ENCODE data around the gene RPS21. TPM values are rescaled to one million over a fixed set of nuclear protein-coding genes. Genes with fewer than 3 reads are reported as not detected.

RPS21 gene
- total RNA-seq, 4 donors from 2014 or later = 1,371 to 3,195 (median 1,826) TPM

DNA sequence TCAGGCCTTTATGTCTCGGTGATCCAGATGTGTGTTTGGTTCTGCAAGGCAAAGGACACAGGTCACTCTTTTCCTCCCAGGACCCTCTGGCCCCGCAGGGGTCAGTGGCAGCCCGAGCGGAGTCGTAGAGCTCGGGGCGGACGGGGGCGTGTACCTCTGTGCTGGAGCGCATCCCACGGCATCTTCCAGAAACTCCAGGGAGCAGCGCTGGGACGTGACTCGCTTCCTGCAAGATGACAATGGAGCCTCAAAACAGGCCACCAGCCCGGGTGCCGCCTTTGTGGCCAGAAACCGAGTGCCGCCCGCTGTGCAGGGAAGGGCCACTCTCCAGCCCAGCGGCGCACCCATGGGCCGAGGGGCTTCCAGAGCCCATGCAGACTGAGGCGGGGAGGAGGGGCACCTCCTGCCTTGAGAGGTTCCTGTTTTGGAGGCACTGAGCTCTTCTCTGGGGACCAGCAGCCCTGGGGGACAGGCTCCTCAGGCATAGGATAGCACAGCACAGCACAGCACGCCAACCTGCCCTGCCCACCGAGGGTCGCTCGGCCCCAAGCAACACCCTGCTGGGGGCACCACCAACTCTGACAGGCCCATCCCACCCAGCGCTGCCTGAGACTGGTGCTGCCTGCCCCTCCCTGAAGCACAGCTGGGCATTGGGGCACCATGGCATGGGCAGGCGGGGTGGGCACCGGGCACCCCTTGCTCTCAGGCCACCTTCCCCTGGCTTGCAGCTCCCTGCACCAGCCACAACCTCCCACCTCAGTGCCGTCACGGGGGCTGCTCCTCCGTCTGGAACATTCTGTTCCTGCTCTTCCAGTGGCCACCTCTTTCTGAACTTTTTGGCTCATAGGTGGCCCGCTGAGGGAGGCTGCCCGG is 9.7 kb downstream of the RPS21 start:
- peaks cover 0 to 73% (median 3%) of the 10 kb centered on the region in 3 donors for H3K36me3 ChIP-seq

DNA sequence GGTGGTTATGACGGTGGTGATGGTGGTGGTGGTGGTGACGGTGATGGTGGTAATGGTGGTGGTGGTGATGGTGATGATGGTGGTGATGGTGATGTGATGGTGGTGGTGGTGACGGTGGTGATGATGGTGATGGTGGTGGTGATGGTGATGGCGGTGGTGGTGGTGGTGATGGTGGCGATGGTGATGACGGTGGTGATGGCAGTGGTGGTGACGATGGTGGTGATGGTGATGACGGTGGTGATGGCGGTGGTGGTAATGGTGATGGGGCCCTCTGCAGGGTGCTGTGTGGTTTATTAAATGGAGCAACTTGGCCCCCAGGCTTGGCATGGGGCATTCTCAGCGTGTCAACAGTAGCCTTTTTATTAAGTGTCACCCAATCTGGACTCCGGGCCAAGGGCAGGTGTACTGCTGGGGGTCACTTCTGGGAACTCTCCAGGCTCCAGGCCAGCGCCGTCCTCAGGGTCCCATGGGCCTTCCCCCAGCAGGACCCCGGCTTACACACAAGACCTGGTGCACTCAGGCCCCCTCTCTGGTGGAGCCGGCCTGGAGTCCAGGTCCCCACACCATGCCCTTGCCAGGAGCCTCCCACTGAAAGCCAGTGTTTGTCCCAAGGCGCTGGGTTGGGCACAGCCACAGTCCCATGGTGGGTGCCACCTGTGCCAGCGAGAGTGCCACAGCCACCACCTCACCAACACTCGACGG is 11.4 kb downstream of the RPS21 start:
- no peaks in the 10 kb centered on the region for H3K9me3 ChIP-seq
- WGBS, 2 donors = 93 to 94% methylated on average over 11 to 19 of the region's 19 CpGs

More for the DNA sequence above, 9.7 kb downstream of the RPS21 start:
- no peaks in the 10 kb centered on the region for H3K27me3 ChIP-seq
- no peak overlapping the region for H3K27ac ChIP-seq
- DNase-seq (ENCODE audit: low spot score in 2 of 2) = no peak
- TF ChIP-seq, protein P1, sequence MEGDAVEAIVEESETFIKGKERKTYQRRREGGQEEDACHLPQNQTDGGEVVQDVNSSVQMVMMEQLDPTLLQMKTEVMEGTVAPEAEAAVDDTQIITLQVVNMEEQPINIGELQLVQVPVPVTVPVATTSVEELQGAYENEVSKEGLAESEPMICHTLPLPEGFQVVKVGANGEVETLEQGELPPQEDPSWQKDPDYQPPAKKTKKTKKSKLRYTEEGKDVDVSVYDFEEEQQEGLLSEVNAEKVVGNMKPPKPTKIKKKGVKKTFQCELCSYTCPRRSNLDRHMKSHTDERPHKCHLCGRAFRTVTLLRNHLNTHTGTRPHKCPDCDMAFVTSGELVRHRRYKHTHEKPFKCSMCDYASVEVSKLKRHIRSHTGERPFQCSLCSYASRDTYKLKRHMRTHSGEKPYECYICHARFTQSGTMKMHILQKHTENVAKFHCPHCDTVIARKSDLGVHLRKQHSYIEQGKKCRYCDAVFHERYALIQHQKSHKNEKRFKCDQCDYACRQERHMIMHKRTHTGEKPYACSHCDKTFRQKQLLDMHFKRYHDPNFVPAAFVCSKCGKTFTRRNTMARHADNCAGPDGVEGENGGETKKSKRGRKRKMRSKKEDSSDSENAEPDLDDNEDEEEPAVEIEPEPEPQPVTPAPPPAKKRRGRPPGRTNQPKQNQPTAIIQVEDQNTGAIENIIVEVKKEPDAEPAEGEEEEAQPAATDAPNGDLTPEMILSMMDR (IDR thresholded peaks at IDR 0.05) = no peak
- TF ChIP-seq EP300 (IDR thresholded peaks at IDR 0.05) (no peak), POLR2A (IDR thresholded peaks at IDR 0.05) (no peak)
- H3K4me1 ChIP-seq = no peaks in the 10 kb centered on the region
- no peaks in the 10 kb centered on the region for H3K9me3 ChIP-seq
- 86 to 89% methylated on average over 34 of the region's 35 CpGs for WGBS, 2 donors
- no peak overlapping the region for H3K4me3 ChIP-seq

DNA sequence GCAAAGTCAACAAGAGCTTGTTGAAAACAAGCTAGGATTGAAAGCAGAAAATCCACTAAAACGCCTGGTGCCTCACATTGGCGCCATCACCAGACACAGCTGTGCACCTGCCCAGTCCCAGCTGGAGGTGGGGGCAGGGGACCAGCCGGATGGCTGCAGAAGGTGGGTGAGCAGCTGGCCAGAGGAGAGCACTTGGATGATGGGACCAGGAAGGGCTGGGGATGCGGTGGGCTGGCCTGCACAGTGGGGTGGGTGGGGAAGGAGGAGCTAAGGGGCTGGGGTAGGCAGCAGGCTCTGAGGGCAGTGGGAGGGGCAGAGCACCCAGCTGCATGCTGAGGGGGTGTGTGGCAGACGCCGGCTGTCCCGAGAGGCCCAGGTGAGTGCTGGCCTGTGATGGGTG is 13.1 kb downstream of the RPS21 start:
- TF ChIP-seq EP300 (IDR thresholded peaks at IDR 0.05) = no peak
- TF ChIP-seq, protein P1 (IDR thresholded peaks at IDR 0.05) = no peak
- Histone ChIP-seq H3K36me3 (peaks cover 0 to 53% (median 0%) of the 10 kb centered on the region in 3 donors), H3K4me1 (peaks cover 0 to 5% (median 0%) of the 10 kb centered on the region in 4 donors), H3K27ac (no peak overlapping the region), H3K9me3 (no peaks in the 10 kb centered on the region), H3K4me3 (no peak overlapping the region), H3K27me3 (no peaks in the 10 kb centered on the region)
- no peak for DNase-seq (ENCODE audit: low spot score in 2 of 2)
- 79 to 90% methylated on average over 4 to 7 of the region's 7 CpGs for WGBS, 2 donors

More for the DNA sequence above, 11.4 kb downstream of the RPS21 start:
- Histone ChIP-seq H3K27me3 (no peaks in the 10 kb centered on the region), H3K27ac (no peak overlapping the region), H3K4me1 (no peaks in the 10 kb centered on the region), H3K4me3 (no peak overlapping the region), H3K36me3 (peaks cover 0 to 71% (median 0%) of the 10 kb centered on the region in 3 donors)
- DNase-seq (ENCODE audit: low spot score in 2 of 2) = no peak
- TF ChIP-seq POLR2A (IDR thresholded peaks at IDR 0.05) (no peak), EP300 (IDR thresholded peaks at IDR 0.05) (no peak)
- TF ChIP-seq, protein P1 (IDR thresholded peaks at IDR 0.05) = no peak

DNA sequence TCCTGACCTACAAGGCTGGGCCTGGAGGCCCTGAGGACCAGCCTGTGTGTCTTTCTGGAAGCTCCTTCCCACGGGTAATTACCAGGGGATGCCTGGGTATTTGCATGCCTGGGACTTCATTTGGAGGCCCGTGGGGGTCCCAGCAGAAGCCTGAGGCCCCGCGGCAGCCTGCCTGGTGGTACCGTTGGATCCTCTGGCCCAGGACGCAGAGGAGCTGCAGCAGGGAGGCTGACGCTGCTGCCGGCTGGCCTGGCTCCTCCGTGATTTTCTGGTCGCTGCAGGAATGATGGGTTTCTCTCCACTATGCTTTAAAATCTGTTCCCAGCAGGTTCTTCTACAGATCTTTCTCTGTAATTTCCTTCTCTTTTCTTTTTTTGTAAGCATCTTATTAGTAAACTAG is 13.6 kb downstream of the RPS21 start:
- H3K27ac ChIP-seq = no peak overlapping the region
- H3K4me3 ChIP-seq = no peak overlapping the region
- H3K27me3 ChIP-seq = no peaks in the 10 kb centered on the region
- peaks cover 0 to 48% (median 0%) of the 10 kb centered on the region in 3 donors for H3K36me3 ChIP-seq
- H3K4me1 ChIP-seq = peaks cover 0 to 10% (median 2%) of the 10 kb centered on the region in 4 donors
- TF ChIP-seq POLR2A (IDR thresholded peaks at IDR 0.05) (no peak), EP300 (IDR thresholded peaks at IDR 0.05) (no peak)
- TF ChIP-seq, protein P1 (IDR thresholded peaks at IDR 0.05) = no peak
- 83 to 85% methylated on average over 9 to 10 of the region's 10 CpGs for WGBS, 2 donors
- no peaks in the 10 kb centered on the region for H3K9me3 ChIP-seq
- DNase-seq (ENCODE audit: low spot score in 2 of 2) = no peak
